SK-N-MC (cell line): ENCODE results near the gene BCR.

Source experiments
- EZH2 ChIP-seq: fragments of 200-600 bp; sonication (generic); IDR thresholded peaks from one replicate; pipeline ENCODE4 v1.6.1; 2017; ENCODE audit warnings: antibody characterized with exemption
- POLR2AphosphoS5 ChIP-seq: IDR thresholded peaks from 2 replicates; pipeline ENCODE4 v1.6.1; 2012; ENCODE audit warnings: mild to moderate bottlenecking, low read depth, low read length, borderline replicate concordance

- TF ChIP-seq POLR2AphosphoS5 (no peak), EZH2 (no peak)
Observed at GRCh38 chr22:23161574-23161973, 18.7 kb upstream of the BCR start.
